HG03025 (cell line): ENCODE results near the gene CLIP4.

Experiments used
- ATAC-seq: cut with Tn5 transposase; IDR thresholded peaks from one replicate; pipeline ENCODE4 v1.9.1; 2021; ENCODE audit warnings: mild to moderate bottlenecking, moderate library complexity; ENCODE audit not compliant: unreplicated experiment, low FRiP score

Gene CLIP4

GRCh38 chr2:29124504-29124903 is 9.3 kb downstream of the CLIP4 start:
- no peak for ATAC-seq

- ATAC-seq: no peak
Observed at GRCh38 chr2:29129586-29130281, 14.5 kb downstream of the CLIP4 start.

- ATAC-seq: peak; percentile 66
Observed at GRCh38 chr2:29130295-29130694, 15.1 kb downstream of the CLIP4 start.

GRCh38 chr2:29134933-29135332 is 19.7 kb downstream of the CLIP4 start:
- no peak for ATAC-seq

- ATAC-seq: no peak
Observed at GRCh38 chr2:29139152-29139551, 23.9 kb downstream of the CLIP4 start.

- ATAC-seq: no peak
Observed at GRCh38 chr2:29139731-29140130, 24.5 kb downstream of the CLIP4 start.

GRCh38 chr2:29143657-29144056 is 28.4 kb downstream of the CLIP4 start:
- ATAC-seq: no peak

- no peak for ATAC-seq
Observed at GRCh38 chr2:29146197-29146596, 31.0 kb downstream of the CLIP4 start.

GRCh38 chr2:29147963-29148362 is 32.7 kb downstream of the CLIP4 start:
- no peak for ATAC-seq

GRCh38 chr2:29154610-29155009 is 39.4 kb downstream of the CLIP4 start:
- no peak for ATAC-seq

GRCh38 chr2:29155578-29155977 is 40.4 kb downstream of the CLIP4 start:
- ATAC-seq: no peak

GRCh38 chr2:29157131-29157530 is 41.9 kb downstream of the CLIP4 start:
- no peak for ATAC-seq

GRCh38 chr2:29159125-29159524 is 43.9 kb downstream of the CLIP4 start:
- no peak for ATAC-seq

GRCh38 chr2:29160184-29160583 is 45.0 kb downstream of the CLIP4 start:
- ATAC-seq: no peak

- ATAC-seq: no peak
Observed at GRCh38 chr2:29162204-29162928, 47.2 kb downstream of the CLIP4 start.

- ATAC-seq: no peak
Observed at GRCh38 chr2:29164091-29164846, 49.1 kb downstream of the CLIP4 start.

- ATAC-seq: no peak
Observed at GRCh38 chr2:29165362-29166241, 50.4 kb downstream of the CLIP4 start.

- ATAC-seq: no peak
Observed at GRCh38 chr2:29166242-29167039, 51.2 kb downstream of the CLIP4 start.

GRCh38 chr2:29174937-29175336 is 59.7 kb downstream of the CLIP4 start:
- ATAC-seq: no peak

GRCh38 chr2:29175338-29175737 is 60.1 kb downstream of the CLIP4 start:
- no peak for ATAC-seq
